DMS 273 treated with DMSO at 0.1 percent for 48 hours (cell line): Measurements from ENCODE around the gene GRM2.

Experiments used
- DNase-seq: peaks from one replicate; lab custom pipeline; 2025; lab: John Stamatoyannopoulos, UW

The GRM2 gene

GRCh38 chr3:51705276-51706020, 1.4 kb upstream of the GRM2 start:
- no peak for DNase-seq

GRCh38 chr3:51706021-51706485, 815 bp upstream of the GRM2 start:
- DNase-seq, result no peak

GRCh38 chr3:51708216-51708845, 1.5 kb downstream of the GRM2 start:
- DNase-seq, result no peak

GRCh38 chr3:51709004-51709420, 2.1 kb downstream of the GRM2 start:
- DNase-seq, result no peak

- no peak for DNase-seq
Observed at GRCh38 chr3:51709675-51710074, 2.8 kb downstream of the GRM2 start.

GRCh38 chr3:51710631-51711351, 3.9 kb downstream of the GRM2 start:
- DNase-seq, result no peak

- DNase-seq, result no peak
Observed at GRCh38 chr3:51711352-51712037, 4.6 kb downstream of the GRM2 start.

- DNase-seq, result no peak
Observed at GRCh38 chr3:51712038-51712420, 5.2 kb downstream of the GRM2 start.

- no peak for DNase-seq
Observed at GRCh38 chr3:51712511-51712931, 5.7 kb downstream of the GRM2 start.

GRCh38 chr3:51712963-51713362, 6.1 kb downstream of the GRM2 start:
- DNase-seq, result no peak

GRCh38 chr3:51715231-51715976, 8.5 kb downstream of the GRM2 start:
- no peak for DNase-seq

- DNase-seq, result no peak
Observed at GRCh38 chr3:51715977-51716294, 9.1 kb downstream of the GRM2 start.

GRCh38 chr3:51716805-51717204, 9.9 kb downstream of the GRM2 start:
- DNase-seq, result no peak

GRCh38 chr3:51717446-51717845, 10.6 kb downstream of the GRM2 start:
- DNase-seq, result no peak

GRCh38 chr3:51717947-51718346, 11.1 kb downstream of the GRM2 start:
- DNase-seq, result no peak

GRCh38 chr3:51718547-51719409, 11.9 kb downstream of the GRM2 start:
- DNase-seq, result peak; percentile 73

GRCh38 chr3:51719410-51720025, 12.7 kb downstream of the GRM2 start:
- no peak for DNase-seq

GRCh38 chr3:51720292-51721061, 13.6 kb downstream of the GRM2 start:
- no peak for DNase-seq

GRCh38 chr3:51721062-51721745, 14.3 kb downstream of the GRM2 start:
- DNase-seq, result no peak
